ENCODE data around the gene FAM131C.

FAM131C gene

DNA sequence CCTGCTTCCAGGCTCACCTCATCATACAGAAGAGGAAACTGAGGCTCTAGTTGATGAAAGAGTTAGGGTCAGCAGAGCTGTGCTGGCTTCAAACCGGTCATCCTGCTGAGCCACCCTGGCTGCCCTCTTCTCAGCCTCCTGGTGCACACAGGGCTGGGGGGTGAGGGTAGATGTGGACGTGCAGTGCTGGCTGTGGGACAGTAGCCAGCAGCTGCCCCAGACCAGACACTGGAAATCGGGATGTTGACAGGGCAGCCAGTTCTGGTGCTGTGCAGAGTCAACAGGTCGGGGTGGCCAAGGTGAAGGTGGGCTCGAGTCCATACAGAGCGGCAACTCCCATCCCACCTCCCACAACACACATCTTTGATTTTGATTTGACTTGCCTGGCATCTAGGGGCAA lies 53.1 kb downstream of the FAM131C start:
- H3K4me3 ChIP-seq (ENCODE audit: low read depth, low read length), result no peak overlapping the region
- TF ChIP-seq, protein P1, sequence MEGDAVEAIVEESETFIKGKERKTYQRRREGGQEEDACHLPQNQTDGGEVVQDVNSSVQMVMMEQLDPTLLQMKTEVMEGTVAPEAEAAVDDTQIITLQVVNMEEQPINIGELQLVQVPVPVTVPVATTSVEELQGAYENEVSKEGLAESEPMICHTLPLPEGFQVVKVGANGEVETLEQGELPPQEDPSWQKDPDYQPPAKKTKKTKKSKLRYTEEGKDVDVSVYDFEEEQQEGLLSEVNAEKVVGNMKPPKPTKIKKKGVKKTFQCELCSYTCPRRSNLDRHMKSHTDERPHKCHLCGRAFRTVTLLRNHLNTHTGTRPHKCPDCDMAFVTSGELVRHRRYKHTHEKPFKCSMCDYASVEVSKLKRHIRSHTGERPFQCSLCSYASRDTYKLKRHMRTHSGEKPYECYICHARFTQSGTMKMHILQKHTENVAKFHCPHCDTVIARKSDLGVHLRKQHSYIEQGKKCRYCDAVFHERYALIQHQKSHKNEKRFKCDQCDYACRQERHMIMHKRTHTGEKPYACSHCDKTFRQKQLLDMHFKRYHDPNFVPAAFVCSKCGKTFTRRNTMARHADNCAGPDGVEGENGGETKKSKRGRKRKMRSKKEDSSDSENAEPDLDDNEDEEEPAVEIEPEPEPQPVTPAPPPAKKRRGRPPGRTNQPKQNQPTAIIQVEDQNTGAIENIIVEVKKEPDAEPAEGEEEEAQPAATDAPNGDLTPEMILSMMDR (conservative IDR thresholded peaks at IDR 0.05; ENCODE audit: low read depth, low read length), result no peak

DNA sequence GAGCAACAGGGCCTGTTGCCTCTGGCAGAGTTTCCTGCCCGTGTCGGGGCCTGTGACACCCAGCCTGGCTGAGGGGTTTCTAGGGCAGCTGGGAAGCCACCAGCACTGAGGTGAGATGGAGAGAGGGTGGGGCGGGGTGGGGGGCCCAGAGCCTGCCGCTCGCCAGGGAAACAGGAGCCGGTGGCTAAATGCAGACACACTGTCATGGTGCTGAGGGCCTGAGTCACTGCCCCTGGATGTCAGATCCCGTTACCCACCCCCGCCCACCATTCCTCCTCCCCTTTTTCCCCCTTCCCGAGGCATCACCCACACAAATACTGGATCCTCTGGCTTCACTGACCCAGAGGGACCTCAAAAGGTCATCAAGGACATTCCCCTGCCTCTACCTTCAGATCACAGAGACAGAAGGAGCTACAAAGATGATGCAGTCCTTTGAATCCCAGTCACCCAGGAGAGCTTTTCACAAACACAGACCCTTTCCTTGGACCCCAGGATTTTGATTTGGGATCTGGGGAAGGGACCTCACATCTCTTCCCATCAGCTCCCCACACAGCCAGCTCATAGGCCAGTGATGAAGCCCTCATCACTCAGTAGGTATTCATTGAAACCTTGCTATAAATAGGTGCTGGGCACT lies 53.7 kb downstream of the FAM131C start:
- TF ChIP-seq, protein P1 (conservative IDR thresholded peaks at IDR 0.05; ENCODE audit: low read depth, low read length), result no peak
- DNase-seq (ENCODE audit: low read depth), result no peak
- H3K4me3 ChIP-seq (ENCODE audit: low read depth, low read length), result no peak overlapping the region

More for the DNA sequence above, 53.1 kb downstream of the FAM131C start:
- DNase-seq (ENCODE audit: low read depth), result no peak

DNA sequence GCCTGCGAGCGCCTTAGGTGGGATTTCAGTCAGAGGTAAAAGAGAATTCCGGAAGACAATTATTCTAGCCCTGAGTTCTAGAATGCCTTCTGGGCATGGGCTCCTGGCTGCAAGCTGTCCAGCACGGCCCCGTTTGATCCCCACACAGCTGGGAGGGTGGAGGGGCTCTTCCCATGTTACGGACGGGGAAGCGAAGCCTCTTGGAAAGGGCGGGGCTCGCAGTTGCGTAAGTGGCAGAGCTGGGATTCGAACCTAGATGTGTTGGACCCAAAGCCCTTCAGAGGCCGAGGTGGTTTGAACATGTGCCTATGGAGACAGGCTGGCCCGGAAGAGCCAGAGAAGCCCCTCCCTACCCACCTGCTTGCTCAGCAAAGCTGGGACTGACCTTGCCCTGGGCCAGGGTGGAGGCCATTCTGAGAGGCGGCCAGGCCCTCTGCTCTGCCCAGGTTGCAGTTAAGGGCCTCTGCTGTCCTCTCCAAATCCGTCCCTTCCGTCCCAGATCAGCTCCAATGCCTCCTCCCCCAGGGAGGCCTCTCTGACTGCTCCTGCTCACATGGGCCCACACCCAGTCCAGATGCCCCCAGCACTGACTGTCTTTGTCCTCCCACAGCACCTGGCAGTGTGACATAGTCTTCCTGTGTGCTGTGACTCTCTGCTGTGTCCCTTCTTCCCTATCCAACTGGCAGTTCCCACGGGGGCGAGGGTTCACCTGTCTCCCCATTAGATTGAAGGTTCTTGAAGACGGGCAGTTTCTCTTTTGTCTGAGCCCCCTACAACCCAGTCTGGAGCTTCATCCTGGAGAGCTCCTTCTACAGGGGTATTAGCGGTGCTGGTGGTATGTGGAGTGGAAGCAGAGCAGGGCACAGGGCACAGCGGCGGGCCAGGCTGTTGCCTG lies 54.5 kb downstream of the FAM131C start:
- TF ChIP-seq, protein P1 (conservative IDR thresholded peaks at IDR 0.05; ENCODE audit: low read depth, low read length), result no peak
- DNase-seq (ENCODE audit: low read depth), result no peak
- H3K4me3 ChIP-seq (ENCODE audit: low read depth, low read length), result no peak overlapping the region

DNA sequence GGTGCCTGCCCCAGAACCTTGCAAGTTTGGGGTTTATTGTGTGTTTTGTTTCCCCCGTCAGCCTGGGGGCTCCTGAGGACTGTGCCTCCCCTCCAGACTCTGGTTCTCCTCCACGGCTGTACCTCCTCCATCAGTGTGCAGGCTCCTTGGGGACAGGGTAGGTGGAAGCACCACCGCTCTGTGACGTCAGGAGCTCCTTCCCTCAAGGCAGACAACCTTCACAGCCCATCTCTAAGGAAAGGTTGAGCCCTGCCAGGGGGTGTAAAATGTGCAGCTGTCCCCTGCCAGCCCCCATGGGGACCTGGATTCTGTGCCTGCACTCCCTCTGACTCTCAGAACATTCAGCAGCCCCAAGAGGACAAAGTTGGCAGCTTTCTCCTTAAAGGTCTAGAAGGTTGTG lies 55.1 kb downstream of the FAM131C start:
- no peak for DNase-seq (ENCODE audit: low read depth)
- TF ChIP-seq, protein P1 (conservative IDR thresholded peaks at IDR 0.05; ENCODE audit: low read depth, low read length), result no peak
- no peak overlapping the region for H3K4me3 ChIP-seq (ENCODE audit: low read depth, low read length)

DNA sequence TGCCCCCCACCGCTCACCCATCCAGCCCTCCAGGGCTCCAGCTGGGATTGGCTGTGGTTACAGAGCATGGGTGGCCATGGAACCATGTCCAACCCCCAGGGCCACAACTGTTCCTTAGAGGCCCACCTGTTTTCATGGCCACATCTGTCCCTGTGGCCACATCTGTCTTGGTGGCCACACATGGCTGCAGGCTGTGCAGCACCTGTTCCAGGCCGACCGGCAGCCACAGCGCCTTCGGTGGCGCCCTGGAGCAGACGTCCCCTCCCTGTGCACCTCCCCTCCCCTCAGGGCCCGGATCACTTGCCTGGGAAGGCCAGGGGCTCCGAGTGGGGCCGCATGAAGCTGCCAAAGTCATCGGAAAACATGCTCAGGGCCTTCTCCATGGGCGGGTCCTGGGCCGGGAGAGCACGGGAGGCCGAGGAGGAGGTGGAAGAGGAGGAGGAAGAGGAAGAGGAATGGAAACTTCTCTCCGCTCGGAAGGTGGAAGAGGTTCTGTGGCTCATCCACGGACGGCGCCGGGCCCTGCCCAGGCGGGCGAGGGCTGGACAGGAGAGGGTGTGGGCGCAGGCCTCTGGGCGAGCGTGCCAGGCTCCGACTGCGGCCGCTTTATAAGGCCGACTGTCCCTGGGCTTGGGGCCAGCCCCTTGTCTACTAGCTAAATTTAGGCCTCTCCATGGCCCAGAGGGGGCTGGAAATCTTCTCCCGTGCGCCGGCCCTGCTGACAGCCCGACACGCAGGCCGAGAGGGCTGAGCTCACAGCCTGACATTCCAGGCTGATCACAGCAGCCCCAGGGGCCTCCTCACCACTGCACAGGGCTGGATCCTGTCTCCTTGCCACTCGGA lies 55.8 kb downstream of the FAM131C start, which contains the start of gene HSPB7:
HSPB7 (minus strand) TSS at position 583 of the 843 bp plus-strand sequence; CDS start at position 503, 80 bp downstream.
- TF ChIP-seq, protein P1 (conservative IDR thresholded peaks at IDR 0.05; ENCODE audit: low read depth, low read length), result no peak
- H3K4me3 ChIP-seq (ENCODE audit: low read depth, low read length), result no peak within 1 kb of the TSS
- peak; percentile 72 for DNase-seq (ENCODE audit: low read depth)

DNA sequence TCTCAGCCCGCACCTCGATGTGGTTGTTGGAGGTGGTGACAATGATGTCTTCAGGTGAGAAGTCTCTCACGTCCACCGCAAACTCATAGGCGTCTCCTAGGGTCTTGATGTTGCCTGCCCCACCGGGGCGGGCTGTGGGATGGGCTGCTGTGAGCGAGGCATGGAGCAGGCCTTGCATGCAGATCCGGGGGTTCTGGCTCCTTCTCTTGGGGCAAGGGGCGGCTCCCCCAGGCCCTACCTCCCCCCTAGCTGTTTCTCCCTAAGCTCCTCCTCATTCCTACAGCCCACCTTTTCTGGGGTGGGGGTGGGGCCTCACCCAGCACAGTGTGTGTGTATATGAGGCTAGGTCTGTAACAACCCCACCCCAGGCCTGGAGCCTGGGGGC lies 56.4 kb downstream of the FAM131C start:
- H3K4me3 ChIP-seq (ENCODE audit: low read depth, low read length), result no peak overlapping the region

More for the DNA sequence above, 56.4 kb downstream of the FAM131C start:
- TF ChIP-seq, protein P1 (conservative IDR thresholded peaks at IDR 0.05; ENCODE audit: low read depth, low read length), result no peak
- no peak for DNase-seq (ENCODE audit: low read depth)

Measured in choroid plexus epithelial cell (primary cell).